ENCODE data around the gene CRHR2.
A peak's percentile ranks its signal among the peaks of the same experiment; 100 is the strongest.

Gene CRHR2

GRCh38 chr7:30702200-30702599 is 19.9 kb upstream of the CRHR2 start:
- no peak overlapping the region for H3K4me3 ChIP-seq (ENCODE audit: low read length)
- peak; percentile 6 for DNase-seq (ENCODE audit: low read depth)
- TF ChIP-seq, protein P1, sequence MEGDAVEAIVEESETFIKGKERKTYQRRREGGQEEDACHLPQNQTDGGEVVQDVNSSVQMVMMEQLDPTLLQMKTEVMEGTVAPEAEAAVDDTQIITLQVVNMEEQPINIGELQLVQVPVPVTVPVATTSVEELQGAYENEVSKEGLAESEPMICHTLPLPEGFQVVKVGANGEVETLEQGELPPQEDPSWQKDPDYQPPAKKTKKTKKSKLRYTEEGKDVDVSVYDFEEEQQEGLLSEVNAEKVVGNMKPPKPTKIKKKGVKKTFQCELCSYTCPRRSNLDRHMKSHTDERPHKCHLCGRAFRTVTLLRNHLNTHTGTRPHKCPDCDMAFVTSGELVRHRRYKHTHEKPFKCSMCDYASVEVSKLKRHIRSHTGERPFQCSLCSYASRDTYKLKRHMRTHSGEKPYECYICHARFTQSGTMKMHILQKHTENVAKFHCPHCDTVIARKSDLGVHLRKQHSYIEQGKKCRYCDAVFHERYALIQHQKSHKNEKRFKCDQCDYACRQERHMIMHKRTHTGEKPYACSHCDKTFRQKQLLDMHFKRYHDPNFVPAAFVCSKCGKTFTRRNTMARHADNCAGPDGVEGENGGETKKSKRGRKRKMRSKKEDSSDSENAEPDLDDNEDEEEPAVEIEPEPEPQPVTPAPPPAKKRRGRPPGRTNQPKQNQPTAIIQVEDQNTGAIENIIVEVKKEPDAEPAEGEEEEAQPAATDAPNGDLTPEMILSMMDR (IDR thresholded peaks at IDR 0.05; ENCODE audit: insufficient read depth, low read depth, low read length, missing control alignments) = peak; percentile 3

DNA sequence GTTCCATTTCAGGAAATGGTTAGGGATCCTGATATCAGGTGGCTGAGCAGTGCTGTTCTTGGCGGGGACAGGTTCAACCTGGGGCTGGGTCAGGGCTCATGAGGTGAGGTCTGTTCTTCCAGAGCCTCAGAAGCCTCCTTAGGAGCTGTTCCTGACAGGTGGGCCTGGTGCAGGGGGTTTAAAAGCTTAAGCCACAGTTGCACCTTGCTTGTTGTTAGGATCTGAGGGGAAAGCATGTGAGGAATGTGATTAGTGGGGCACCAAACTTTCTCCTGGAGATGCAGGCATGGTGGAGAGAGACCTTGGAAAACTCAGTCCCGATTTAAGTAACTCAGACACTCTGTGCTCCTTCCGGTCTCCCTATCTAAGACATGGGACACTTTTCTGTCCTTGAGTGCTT is 18.7 kb upstream of the CRHR2 start:
- H3K4me3 ChIP-seq (ENCODE audit: low read length) = no peak overlapping the region
- no peak for DNase-seq (ENCODE audit: low read depth)
- TF ChIP-seq, protein P1 (IDR thresholded peaks at IDR 0.05; ENCODE audit: insufficient read depth, low read depth, low read length, missing control alignments) = no peak

DNA sequence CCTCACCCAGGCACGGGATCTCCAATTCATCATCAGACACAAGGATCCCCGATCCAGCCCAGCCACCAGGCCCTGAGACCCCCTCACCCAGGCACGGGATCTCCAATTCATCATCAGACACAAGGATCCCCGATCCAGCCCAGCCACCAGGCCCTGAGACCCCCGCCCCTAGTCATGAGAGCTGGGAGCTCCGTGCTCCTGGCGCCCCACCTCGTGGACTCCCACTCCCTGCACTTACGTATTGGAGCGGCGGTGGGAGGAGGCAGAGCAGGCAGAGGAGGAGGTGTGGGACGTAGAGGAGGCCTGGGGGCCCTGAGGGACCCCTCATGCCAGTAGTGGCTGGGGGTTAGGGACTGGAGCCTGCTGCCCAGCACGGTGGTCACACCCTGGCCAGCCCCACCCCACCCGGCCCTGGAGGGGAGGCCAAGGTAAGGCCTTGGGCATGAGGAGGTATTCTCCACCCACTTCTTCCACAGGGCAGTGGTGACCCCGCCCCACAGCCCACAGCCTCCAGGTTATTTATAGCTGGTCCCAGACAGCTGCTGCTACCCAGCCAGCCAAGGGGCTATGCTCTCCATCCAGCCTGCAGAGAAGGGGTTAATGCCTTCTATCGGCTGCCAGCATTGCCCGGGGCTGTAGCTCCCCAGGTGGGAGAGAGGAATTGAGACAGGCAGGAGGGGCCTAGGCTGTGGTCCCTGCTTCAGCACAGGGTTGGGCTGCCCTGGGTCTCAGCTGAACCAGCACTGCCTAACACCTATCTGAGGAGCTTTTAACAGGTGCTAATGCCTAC is 17.6 kb upstream of the CRHR2 start:
- TF ChIP-seq, protein P1 (IDR thresholded peaks at IDR 0.05; ENCODE audit: insufficient read depth, low read depth, low read length, missing control alignments) = no peak
- no peak overlapping the region for H3K4me3 ChIP-seq (ENCODE audit: low read length)
- DNase-seq (ENCODE audit: low read depth) = no peak

DNA sequence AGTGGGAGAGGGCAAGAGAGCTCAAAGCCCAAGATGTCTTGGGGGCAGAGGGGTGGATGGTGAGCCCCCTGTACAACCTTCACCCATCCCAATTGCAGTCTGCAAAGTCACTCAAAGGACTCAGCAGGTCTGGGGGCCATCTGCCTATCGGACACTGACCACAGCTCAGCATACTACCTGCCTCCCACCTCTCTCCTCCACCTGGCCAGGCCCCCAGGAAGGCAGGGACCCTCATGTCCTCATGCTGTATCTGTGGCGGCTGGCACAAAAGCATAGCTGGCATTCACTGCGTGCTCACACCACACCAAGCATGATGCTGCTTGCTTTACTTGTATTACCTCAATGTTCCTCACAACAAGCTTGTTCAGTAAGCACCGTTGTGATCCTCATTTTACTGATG is 16.2 kb upstream of the CRHR2 start:
- TF ChIP-seq, protein P1 (IDR thresholded peaks at IDR 0.05; ENCODE audit: insufficient read depth, low read depth, low read length, missing control alignments) = no peak
- no peak overlapping the region for H3K4me3 ChIP-seq (ENCODE audit: low read length)
- DNase-seq (ENCODE audit: low read depth) = no peak

DNA sequence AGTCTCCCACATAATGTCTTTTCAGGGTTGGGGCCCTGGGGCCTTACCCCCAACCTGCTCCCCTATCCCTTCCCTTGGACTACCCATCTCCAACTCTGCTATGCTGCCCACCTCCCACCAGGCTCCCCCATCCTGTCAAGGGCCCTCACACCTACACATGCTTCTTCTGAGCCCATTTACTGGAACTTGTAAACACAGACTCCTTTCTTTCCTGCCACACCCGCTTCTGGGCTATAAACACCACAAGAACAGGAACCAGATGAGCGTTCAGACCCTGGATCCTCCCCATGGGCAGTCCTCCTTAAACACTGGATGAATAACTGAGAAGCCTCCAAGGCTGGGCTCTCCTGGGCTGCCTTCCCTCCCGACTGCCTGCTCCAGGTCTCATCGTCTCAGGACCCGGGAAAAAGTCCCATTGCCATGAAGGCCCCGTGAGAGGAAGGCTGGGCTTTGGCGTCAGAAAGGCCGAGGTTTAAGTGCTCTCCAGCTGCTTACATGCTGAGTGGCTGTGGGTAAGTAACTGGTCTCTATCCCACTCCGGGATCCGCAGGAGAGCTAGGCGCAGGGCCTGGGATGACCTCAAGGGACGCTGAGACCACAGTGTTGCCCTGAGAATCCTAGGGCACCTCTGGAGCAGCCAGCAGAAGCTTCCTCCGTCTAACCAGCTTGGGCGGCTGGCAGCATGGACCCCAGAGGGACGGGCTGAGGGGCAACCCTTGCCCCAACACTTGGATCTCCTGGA is 15.6 kb upstream of the CRHR2 start:
- DNase-seq (ENCODE audit: low read depth) = no peak
- TF ChIP-seq, protein P1 (IDR thresholded peaks at IDR 0.05; ENCODE audit: insufficient read depth, low read depth, low read length, missing control alignments) = no peak
- no peak overlapping the region for H3K4me3 ChIP-seq (ENCODE audit: low read length)

- TF ChIP-seq, protein P1 (IDR thresholded peaks at IDR 0.05; ENCODE audit: insufficient read depth, low read depth, low read length, missing control alignments) = no peak
- no peak overlapping the region for H3K4me3 ChIP-seq (ENCODE audit: low read length)
- DNase-seq (ENCODE audit: low read depth) = peak; percentile 36
Measured at GRCh38 chr7:30694774-30695721, 12.8 kb upstream of the CRHR2 start.

Measured in epithelial cell of esophagus (primary cell).